GM23338 (cell line): ENCODE measurements around the gene UBE2R2. TPM values are rescaled to one million over a fixed set of nuclear protein-coding genes. Genes with fewer than 3 reads are reported as not detected.

Experiments
- ATAC-seq: fragments of 200-7000 bp; cut with Tn5 transposase; 3 replicates; pipeline ENCODE4 v1.9.1; 2020
- DNase-seq: peaks from one replicate; pipeline ENCODE4 v3.0.0-alpha.2; 2015; ENCODE audit warnings: low spot score
- H2AFZ ChIP-seq: fragments of 200-600 bp; sonication (generic); 2 replicates; pipeline ENCODE4 v1.8.0; 2016; ENCODE audit warnings: antibody characterized with exemption, mild to moderate bottlenecking, moderate library complexity
- H3F3A ChIP-seq: fragments of 200-600 bp; sonication (generic); replicated peaks from 2 replicates; pipeline ENCODE4 v1.8.0; 2017; ENCODE audit warnings: antibody characterized with exemption, mixed run types, low read depth
- H3K27ac ChIP-seq: fragments of 200-600 bp; sonication (generic); 2 replicates; pipeline ENCODE4 v1.6.1; 2016; ENCODE audit warnings: low read depth
- H3K27me3 ChIP-seq: fragments of 200-600 bp; sonication (generic); 2 replicates; pipeline ENCODE4 v1.8.0; 2016; ENCODE audit warnings: mild to moderate bottlenecking, mixed run types, moderate library complexity; ENCODE audit not compliant: insufficient read depth
- H3K36me3 ChIP-seq: fragments of 200-600 bp; sonication (generic); 2 replicates; pipeline ENCODE4 v1.8.0; 2016; ENCODE audit warnings: mild to moderate bottlenecking; ENCODE audit not compliant: insufficient read depth
- H3K4me1 ChIP-seq: fragments of 200-600 bp; sonication (generic); 2 replicates; pipeline ENCODE4 v1.8.0; 2016; ENCODE audit warnings: mild to moderate bottlenecking, moderate library complexity; ENCODE audit not compliant: insufficient read depth
- H3K4me2 ChIP-seq: fragments of 200-600 bp; sonication (generic); 2 replicates; pipeline ENCODE4 v1.7.1; 2017; ENCODE audit warnings: mixed run types
- H3K4me3 ChIP-seq: fragments of 200-600 bp; sonication (generic); 2 replicates; pipeline ENCODE4 v1.6.1; 2016; ENCODE audit warnings: mixed run types
- H3K79me2 ChIP-seq: fragments of 200-600 bp; sonication (generic); replicated peaks from 2 replicates; pipeline ENCODE4 v1.8.0; 2017; ENCODE audit warnings: mild to moderate bottlenecking; ENCODE audit not compliant: insufficient read depth
- H3K9me2 ChIP-seq: fragments of 200-600 bp; sonication (generic); 2 replicates; pipeline ENCODE4 v1.8.0; 2017; ENCODE audit not compliant: insufficient read depth
- H4K20me1 ChIP-seq: fragments of 200-600 bp; sonication (generic); replicated peaks from 2 replicates; pipeline ENCODE4 v1.8.0; 2017; ENCODE audit warnings: mild to moderate bottlenecking; ENCODE audit not compliant: insufficient read depth
- H3K27ac Mint-ChIP-seq: 2 replicates; pipeline ENCODE4 v1.8.0; 2020; ENCODE audit warnings: inconsistent platforms, mild to moderate bottlenecking, moderate library complexity, mixed read lengths
- H3K27me3 Mint-ChIP-seq: 3 replicates; pipeline ENCODE4 v1.8.0; 2022; ENCODE audit warnings: low read depth, mild to moderate bottlenecking, moderate library complexity, mixed read lengths, inconsistent platforms; ENCODE audit not compliant: insufficient read depth, poor library complexity
- H3K36me3 Mint-ChIP-seq: 3 replicates; pipeline ENCODE4 v1.8.0; 2021; ENCODE audit warnings: low read depth, mild to moderate bottlenecking, inconsistent platforms, moderate library complexity, mixed read lengths
- H3K4me1 Mint-ChIP-seq: 3 replicates; pipeline ENCODE4 v1.8.0; 2020; ENCODE audit warnings: mild to moderate bottlenecking, inconsistent platforms, mixed read lengths
- H3K4me3 Mint-ChIP-seq: 3 replicates; pipeline ENCODE4 v1.8.0; 2021; ENCODE audit warnings: moderate library complexity, mild to moderate bottlenecking, inconsistent platforms, mixed read lengths
- H3K9me3 Mint-ChIP-seq: 3 replicates; pipeline ENCODE4 v1.8.0; 2020; ENCODE audit warnings: moderate library complexity, mild to moderate bottlenecking, inconsistent platforms, mixed read lengths
- CREB1 ChIP-seq: fragments of 250-450 bp; sonication (Bioruptor Pico); IDR thresholded peaks from 2 replicates; pipeline ENCODE4 v1.5.0; 2020; ENCODE audit warnings: low read depth, mild to moderate bottlenecking, moderate library complexity
- CTCF ChIP-seq, 2 experiments: fragments of 200-600 bp in 1 of 2; sonication (generic) in 1 of 2; conservative IDR thresholded peaks; 2 replicates each; pipeline versions ENCODE4 v1.5.1 to v1.6.1; 2016 to 2017; ENCODE audit warnings: antibody characterized with exemption in 2 of 2, low read depth in 2 of 2, mild to moderate bottlenecking in 2 of 2, moderate library complexity in 1 of 2
- ETS1 ChIP-seq: IDR thresholded peaks from 2 replicates; pipeline ENCODE4 v1.6.1; 2016; ENCODE audit warnings: antibody characterized with exemption
- EZH2 ChIP-seq: fragments of 200-600 bp; sonication (generic); IDR thresholded peaks from one replicate; pipeline ENCODE4 v1.8.0; 2017; ENCODE audit warnings: antibody characterized with exemption, mild to moderate bottlenecking, low read depth; ENCODE audit not compliant: unreplicated experiment
- EZH2phosphoT487 ChIP-seq: fragments of 200-600 bp; sonication (generic); IDR thresholded peaks from one replicate; pipeline ENCODE4 v1.8.1; 2018; ENCODE audit warnings: antibody characterized with exemption; ENCODE audit not compliant: unreplicated experiment
- POLR2AphosphoS5 ChIP-seq: IDR thresholded peaks from 2 replicates; pipeline ENCODE4 v1.6.1; 2016; ENCODE audit warnings: antibody characterized with exemption, low read depth
- STAT1 ChIP-seq: IDR thresholded peaks from one replicate; pipeline ENCODE4 v1.6.1; 2016; ENCODE audit warnings: antibody characterized with exemption; ENCODE audit not compliant: unreplicated experiment
- ZNF331 ChIP-seq: fragments of 250-450 bp; sonication (Bioruptor Pico); IDR thresholded peaks from 2 replicates; pipeline ENCODE4 v1.5.0; 2020; ENCODE audit warnings: low read depth, mild to moderate bottlenecking, moderate library complexity
- ZNF462 ChIP-seq: fragments of 250-450 bp; sonication (Bioruptor Pico); IDR thresholded peaks from 2 replicates; pipeline ENCODE4 v1.5.0; 2020; ENCODE audit warnings: mild to moderate bottlenecking, moderate library complexity
- polyA plus RNA-seq: library from polyadenylated mRNA; unstranded; fragments of >200 nt; fragmentation: Nextera tagmentation; extraction: Ambion mirVana; gene quantifications from 2 replicates; pipeline ENCODE4 v1.2.1, GENCODE V29; 2016
- total RNA-seq: library from RNA; depleted of rRNA; stranded (reverse); fragments of >200 nt; shearing (Covaris generic); gene quantifications from 2 replicates; pipeline ENCODE4 v1.2.3, GENCODE V29; 2014

UBE2R2 gene
- total and polyA plus RNA-seq, 2 experiments from 2014 or later: 23.4 to 32.5 TPM

GRCh38 chr9:33908749-33909148 is 91.8 kb downstream of the UBE2R2 start (continued):
- TF ChIP-seq STAT1 (no peak), CTCF (conservative IDR thresholded peaks at IDR 0.05; ENCODE audit: low read depth in 2 of 2) (no peak), POLR2AphosphoS5 (no peak), EZH2phosphoT487 (no peak)

- Histone ChIP-seq H3K79me2 (peaks cover 25% of the 10 kb centered on the region), H4K20me1 (peaks cover 14% of the 10 kb centered on the region; the same call in 1 of the 2 replicates), H3K4me1 (0 out of 2 replicates have a peak, but pooled peaks cover 6% of the 10 kb centered on the region), H3K4me3 (no peak overlapping the region), H2AFZ (no peak overlapping the region), H3K9me2 (no peaks in the 10 kb centered on the region), H3K27ac (no peak overlapping the region), H3K36me3 (peaks cover 11% of the 10 kb centered on the region), H3F3A (peaks cover 3% of the 10 kb centered on the region; the same call in 1 of the 2 replicates), H3K27me3 (no peaks in the 10 kb centered on the region), H3K4me2 (no peak overlapping the region)
- Mint-ChIP-seq H3K9me3 (no peaks in the 10 kb centered on the region), H3K27me3 (peaks cover 17% of the 10 kb centered on the region), H3K4me3 (no peak overlapping the region), H3K27ac (no peak overlapping the region), H3K4me1 (peaks cover 19% of the 10 kb centered on the region; the same call in 2 of the 3 replicates), H3K36me3 (peaks cover 38% of the 10 kb centered on the region)
- ATAC-seq (no peak), DNase-seq (no peak)
- TF ChIP-seq CTCF (conservative IDR thresholded peaks at IDR 0.05; ENCODE audit: low read depth in 2 of 2): no peak
- no peak for TF ChIP-seq ETS1
- no peak for TF ChIP-seq POLR2AphosphoS5
- TF ChIP-seq ZNF331 (CRISPR knock-in tag): no peak
- TF ChIP-seq STAT1: no peak
- no peak for TF ChIP-seq EZH2
- no peak for TF ChIP-seq CREB1 (CRISPR knock-in tag)
- TF ChIP-seq EZH2phosphoT487: no peak
- TF ChIP-seq ZNF462 (CRISPR knock-in tag): no peak
Measured at GRCh38 chr9:33913541-33913940, 96.6 kb downstream of the UBE2R2 start.
